K562 (cell line): ENCODE data around the gene ITGB2. TPM values are rescaled to one million over a fixed set of nuclear protein-coding genes. Genes with fewer than 3 reads are reported as not detected.
A peak's percentile ranks its signal among the peaks of the same experiment; 100 is the strongest.

Experiments
- ATAC-seq: fragments of 200-7000 bp; cut with Tn5 transposase; 3 replicates; pipeline ENCODE4 v1.9.1; 2020; ENCODE audit warnings: moderate library complexity
- BruUV-seq: library from RNA; stranded (reverse); fragments of 400-500 nt; replicated peaks from 2 replicates; lab custom pipeline; 2021; lab: Mats Ljungman, UMichigan
- CTCF ChIA-PET: fragments of 300-600 bp; formaldehyde crosslinking; extraction: SDS; loops from one replicate; lab custom pipeline; 2021; ENCODE audit warnings: low intra/inter-chr PET ratio; lab: Yijun Ruan, JAX
- POLR2A ChIA-PET: fragments of 300-600, 350-650 bp; sonication (Branson Sonifier 250); formaldehyde crosslinking; extraction: SDS; loops from one replicate; lab custom pipeline; 2021; ENCODE audit warnings: antibody characterized with exemption, inconsistent platforms; lab: Yijun Ruan, JAX
- DNase-seq, 4 experiments: peaks; one replicate each; pipeline versions ENCODE4 v3.0.0 to v3.0.0-alpha.2; 2011 to 2018; ENCODE audit warnings: low spot score in 3 of 4, mixed read lengths in 3 of 4; ENCODE audit errors: extremely low read depth in 1 of 4
- FAIRE-seq: peaks from 2 replicates; lab custom pipeline; 2011; peaks lifted over from hg19 to GRCh38; lab: Jason Lieb, UNC
- H2AFZ ChIP-seq: 2 replicates; pipeline ENCODE4 v1.6.0; 2011; ENCODE audit warnings: low read depth, low read length, control low read depth, inconsistent platforms
- H3K27ac ChIP-seq: fragments of 200-600 bp; 3 replicates; pipeline ENCODE4 v1.8.0; 2011; ENCODE audit warnings: low read depth, mild to moderate bottlenecking, control low read depth, inconsistent platforms, low read length, moderate library complexity, mixed read lengths; ENCODE audit errors: extremely low read depth
- H3K27me3 ChIP-seq, 2 experiments: fragments of 300-600 bp in 1 of 2; 2 replicates in 1 of 2; 3 replicates in 1 of 2; pipeline versions ENCODE4 v1.6.0 to v1.8.0; 2011; ENCODE audit warnings: inconsistent platforms in 2 of 2, low read length in 2 of 2, mild to moderate bottlenecking in 1 of 2, mixed read lengths in 1 of 2, moderate library complexity in 1 of 2; ENCODE audit not compliant: control insufficient read depth in 2 of 2, insufficient read depth in 2 of 2
- H3K36me3 ChIP-seq: fragments of 300-600 bp; 3 replicates; pipeline ENCODE4 v1.8.0; 2011; ENCODE audit warnings: mild to moderate bottlenecking, low read length, inconsistent platforms; ENCODE audit not compliant: control insufficient read depth, insufficient read depth
- H3K4me1 ChIP-seq, 2 experiments: fragments of 200-600 bp in 1 of 2; replicated peaks in 1 of 2; 2 replicates in 1 of 2; 3 replicates in 1 of 2; pipeline versions ENCODE4 v1.5.1 to v1.8.0; 2011; ENCODE audit warnings: inconsistent platforms in 2 of 2, low read length in 2 of 2, mild to moderate bottlenecking in 1 of 2, mixed read lengths in 1 of 2, moderate library complexity in 1 of 2; ENCODE audit not compliant: control insufficient read depth in 2 of 2, insufficient read depth in 2 of 2
- H3K4me2 ChIP-seq: 2 replicates; pipeline ENCODE4 v1.6.1; 2011; ENCODE audit warnings: low read length, control low read depth, inconsistent platforms, mixed read lengths; ENCODE audit not compliant: insufficient read depth
- H3K4me3 ChIP-seq: fragments of 200-600 bp; sonication (generic), shearing (Covaris generic); 2 replicates; pipeline ENCODE4 v1.5.1; 2016; ENCODE audit warnings: control low read depth, inconsistent platforms
- H3K79me2 ChIP-seq: fragments of 200-600 bp; 3 replicates; pipeline ENCODE4 v1.8.0; 2011; ENCODE audit warnings: low read length, inconsistent platforms; ENCODE audit not compliant: control insufficient read depth, insufficient read depth
- H3K9ac ChIP-seq, 2 experiments: 2 replicates each; pipeline versions ENCODE4 v1.6.0 to v1.6.1; 2011; ENCODE audit warnings: low read depth in 2 of 2, low read length in 2 of 2, control low read depth in 1 of 2, inconsistent platforms in 1 of 2, mild to moderate bottlenecking in 1 of 2, mixed read lengths in 1 of 2; ENCODE audit not compliant: insufficient read depth in 1 of 2
- H3K9me1 ChIP-seq: one replicate; pipeline ENCODE4 v1.6.0; 2011; ENCODE audit warnings: inconsistent platforms, mild to moderate bottlenecking, low read length, moderate library complexity; ENCODE audit not compliant: control insufficient read depth, insufficient read depth
- H3K9me3 ChIP-seq: replicated peaks from 2 replicates; pipeline ENCODE4 v1.5.1; 2011; ENCODE audit warnings: low read depth, low read length, inconsistent platforms; ENCODE audit not compliant: control insufficient read depth, insufficient read depth
- H4K20me1 ChIP-seq: replicated peaks from 2 replicates; pipeline ENCODE4 v1.6.1; 2011; ENCODE audit warnings: low read length, inconsistent platforms, mixed read lengths; ENCODE audit not compliant: control insufficient read depth, insufficient read depth
- CHD1 ChIP-seq: fragments of 200-600 bp; sonication (generic); IDR thresholded peaks from one replicate; pipeline ENCODE4 v1.6.1; 2012; ENCODE audit warnings: mild to moderate bottlenecking, moderate library complexity, low read length, inconsistent platforms
- EGR1 ChIP-seq: fragments of 450-650 bp; conservative IDR thresholded peaks from 2 replicates; pipeline ENCODE4 v1.6.1; 2017; ENCODE audit warnings: mild to moderate bottlenecking
- ERF ChIP-seq: fragments of 450-650 bp; formaldehyde crosslinking; IDR thresholded peaks from 2 replicates; pipeline ENCODE4 v1.4.0; 2020; ENCODE audit warnings: mild to moderate bottlenecking, mixed read lengths
- KAT8 ChIP-seq: fragments of 450-650 bp; IDR thresholded peaks from 2 replicates; pipeline ENCODE4 v1.6.1; 2016; ENCODE audit warnings: low read depth, mild to moderate bottlenecking
- NR1H2 ChIP-seq: sonication (generic); formaldehyde crosslinking; IDR thresholded peaks from 2 replicates; pipeline ENCODE4 v1.4.0; 2020; ENCODE audit warnings: mild to moderate bottlenecking, missing genetic modification reagents
- ZEB2 ChIP-seq: fragments of 450-650 bp; IDR thresholded peaks from 2 replicates; pipeline ENCODE4 v1.6.1; 2016
- ZNF133 ChIP-seq: fragments of 250-450 bp; sonication (Bioruptor Pico); IDR thresholded peaks from 2 replicates; pipeline ENCODE4 v1.4.0; 2020; ENCODE audit warnings: mild to moderate bottlenecking
- ZNF444 ChIP-seq: fragments of 250-450 bp; sonication (Bioruptor Pico); IDR thresholded peaks from 2 replicates; pipeline ENCODE4 v1.4.0; 2020; ENCODE audit warnings: mild to moderate bottlenecking, moderate library complexity
- ZNF511 ChIP-seq: sonication (generic); formaldehyde crosslinking; IDR thresholded peaks from 2 replicates; pipeline ENCODE4 v1.8.0; 2022; ENCODE audit warnings: mild to moderate bottlenecking, missing genetic modification reagents
- ZNF586 ChIP-seq: fragments of 450-650 bp; formaldehyde crosslinking; conservative IDR thresholded peaks from 2 replicates; pipeline ENCODE4 v1.4.0; 2020; ENCODE audit warnings: mild to moderate bottlenecking, moderate library complexity
- WGBS: fragments of 100-300 bp; shearing (Covaris generic); methylation state at CpG from one replicate; pipeline ENCODE4 v1.1.6; 2016; ENCODE audit warnings: low coverage, mixed read lengths; ENCODE audit not compliant: insufficient coverage; ENCODE audit errors: missing lambda C conversion rate; 5-methylcytosine and 5-hydroxymethylcytosine counted together
- in situ Hi-C: fragments of 300-500 bp; cut with MboI; formaldehyde crosslinking; loops from 4 replicates; pipeline ENCODE4 v1.15.0; 2018; ENCODE audit warnings: inconsistent platforms, mixed read lengths
- intact Hi-C: fragments of 100-400 bp; cut with micrococcal nuclease; formaldehyde crosslinking; loops from 2 replicates; pipeline ENCODE4 v1.14.2; 2022
- polyA plus RNA-seq, 8 experiments: library from polyadenylated mRNA; depleted of rRNA in 4 of 8; stranded (reverse) in 5 of 8; unstranded in 3 of 8; fragments of >200 nt; fragmentation: Nextera tagmentation in 2 of 8; fragmentation: Illumina TruSeq in 1 of 8; extraction: Ambion mirVana in 2 of 8; extraction: Trizol in 1 of 8; gene quantifications; 2 replicates each; pipeline versions ENCODE4 v1.2.1 to v1.2.3, GENCODE V29; 2011 to 2014; ENCODE audit warnings: inconsistent platforms in 1 of 8, missing spikeins in 1 of 8
- total RNA-seq, 7 experiments: library from RNA; depleted of rRNA in 6 of 7; stranded (reverse); fragments of >200 nt in 6 of 7; fragmentation: Illumina TruSeq in 2 of 7; extraction: Trizol in 2 of 7; gene quantifications; 2 replicates each; pipeline versions ENCODE4 v1.2.1 to v1.2.3, GENCODE V29; 2011 to 2021; ENCODE audit warnings: low replicate concordance in 1 of 7
- TF ChIP-seq, protein P1 (sequence below): sonication (generic); formaldehyde crosslinking; IDR thresholded peaks from 2 replicates; pipeline ENCODE4 v1.8.0; 2023; ENCODE audit warnings: missing genetic modification reagents, mild to moderate bottlenecking, borderline replicate concordance
- TF ChIP-seq, protein P2 (sequence below): fragments of 450-650 bp; IDR thresholded peaks from 2 replicates; pipeline ENCODE4 v1.6.1; 2017; ENCODE audit warnings: antibody characterized with exemption

Gene ITGB2
- total and polyA plus RNA-seq, 9 of the 15 experiments (the other 6 are each of a cell fraction or from before 2014, with no cell fraction given), result 0.07 to 1.3 (median 0.51) TPM; not detected in 2

GRCh38 chr21:44855572-44855971, 65.1 kb downstream of the ITGB2 start (continued):
- no peak for TF ChIP-seq EGR1

DNA sequence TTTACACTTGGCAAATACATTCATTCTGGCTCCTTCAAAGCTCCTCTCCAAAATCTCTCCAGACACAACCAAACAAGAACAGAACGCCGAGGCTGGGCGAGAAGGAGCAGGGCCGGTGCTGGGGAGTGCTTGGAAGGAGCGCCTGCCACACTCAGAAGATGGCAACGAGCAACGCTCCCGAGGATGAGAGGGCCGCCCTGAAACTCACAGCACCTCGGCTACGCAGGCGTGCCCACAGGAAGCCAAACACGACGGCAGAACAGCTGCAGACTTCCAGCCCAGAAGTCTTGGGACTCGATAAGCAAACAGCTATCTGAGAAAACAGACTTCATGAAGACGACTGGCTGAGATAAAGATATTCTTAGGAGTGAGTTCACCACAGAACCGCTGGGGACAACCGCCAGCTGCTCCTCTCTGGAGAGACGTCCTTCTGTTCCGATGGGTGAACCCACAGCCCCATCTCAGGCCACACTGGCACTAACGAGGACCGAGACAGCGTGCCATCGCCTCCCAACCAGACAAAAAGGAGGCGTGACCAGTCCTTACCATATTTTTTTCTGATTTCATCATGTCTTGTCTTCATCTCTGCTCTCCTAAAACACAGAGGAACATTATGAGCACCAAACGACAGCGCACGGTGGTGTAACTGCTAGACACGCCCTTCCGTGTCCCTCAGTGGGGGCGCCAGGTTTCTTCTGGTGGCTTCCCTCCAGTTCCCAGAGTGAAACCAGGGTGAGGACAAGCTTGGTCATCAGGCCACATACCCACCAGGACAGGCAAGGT, 65.8 kb downstream of the ITGB2 start:
- no peaks in the 10 kb centered on the region for H3K27me3 ChIP-seq
- no peak overlapping the region; the same call in 1 of the 2 replicates for H3K4me3 ChIP-seq
- peaks cover 25% of the 10 kb centered on the region for H3K79me2 ChIP-seq
- H3K27ac ChIP-seq, result peak overlapping the region; percentile 81
- H3K9me1 ChIP-seq, result peaks cover 6% of the 10 kb centered on the region
- H3K9ac ChIP-seq, result peak overlapping the region; percentile 8 to 52; a peak in 3 of 4 replicates
- under 1% methylated on average over 31 of the region's 31 CpGs for WGBS
- peaks cover 35 to 57% of the 10 kb centered on the region in 2 experiments for H3K4me1 ChIP-seq
- H3K36me3 ChIP-seq, result peaks cover 87% of the 10 kb centered on the region
- H3K9me3 ChIP-seq, result no peaks in the 10 kb centered on the region
- H4K20me1 ChIP-seq, result no peaks in the 10 kb centered on the region; the same call in 1 of the 2 replicates
- ATAC-seq, result peak; percentile 94
- ChIA-PET CTCF (interaction anchor here (0.5 kb wide), 1 partner anchor 700 kb away, joined by 3 read pairs; no protein-coding TSS in a partner anchor), POLR2A (interaction anchor here (0.5 to 1.7 kb wide), 19 partner anchors 9 to 53 kb away, joined by 3 to 9 read pairs (median 4); partner anchors contain the start of genes PTTG1IP, SUMO3 and UBE2G2)
- in situ Hi-C loops (no loop called here), intact Hi-C loops (loop anchor here (1.0 kb wide), 2 partner anchors 15 to 18 kb away; partner anchors contain the start of gene PTTG1IP)
- peak; percentile 99 for FAIRE-seq
- peak overlapping the region; percentile 86 for H3K4me2 ChIP-seq
- peak; percentile 87 to 98 (median 90) for DNase-seq
- peak overlapping the region; percentile 60 for H2AFZ ChIP-seq
- BruUV-seq, result no TSS peak
- TF ChIP-seq, protein P1, sequence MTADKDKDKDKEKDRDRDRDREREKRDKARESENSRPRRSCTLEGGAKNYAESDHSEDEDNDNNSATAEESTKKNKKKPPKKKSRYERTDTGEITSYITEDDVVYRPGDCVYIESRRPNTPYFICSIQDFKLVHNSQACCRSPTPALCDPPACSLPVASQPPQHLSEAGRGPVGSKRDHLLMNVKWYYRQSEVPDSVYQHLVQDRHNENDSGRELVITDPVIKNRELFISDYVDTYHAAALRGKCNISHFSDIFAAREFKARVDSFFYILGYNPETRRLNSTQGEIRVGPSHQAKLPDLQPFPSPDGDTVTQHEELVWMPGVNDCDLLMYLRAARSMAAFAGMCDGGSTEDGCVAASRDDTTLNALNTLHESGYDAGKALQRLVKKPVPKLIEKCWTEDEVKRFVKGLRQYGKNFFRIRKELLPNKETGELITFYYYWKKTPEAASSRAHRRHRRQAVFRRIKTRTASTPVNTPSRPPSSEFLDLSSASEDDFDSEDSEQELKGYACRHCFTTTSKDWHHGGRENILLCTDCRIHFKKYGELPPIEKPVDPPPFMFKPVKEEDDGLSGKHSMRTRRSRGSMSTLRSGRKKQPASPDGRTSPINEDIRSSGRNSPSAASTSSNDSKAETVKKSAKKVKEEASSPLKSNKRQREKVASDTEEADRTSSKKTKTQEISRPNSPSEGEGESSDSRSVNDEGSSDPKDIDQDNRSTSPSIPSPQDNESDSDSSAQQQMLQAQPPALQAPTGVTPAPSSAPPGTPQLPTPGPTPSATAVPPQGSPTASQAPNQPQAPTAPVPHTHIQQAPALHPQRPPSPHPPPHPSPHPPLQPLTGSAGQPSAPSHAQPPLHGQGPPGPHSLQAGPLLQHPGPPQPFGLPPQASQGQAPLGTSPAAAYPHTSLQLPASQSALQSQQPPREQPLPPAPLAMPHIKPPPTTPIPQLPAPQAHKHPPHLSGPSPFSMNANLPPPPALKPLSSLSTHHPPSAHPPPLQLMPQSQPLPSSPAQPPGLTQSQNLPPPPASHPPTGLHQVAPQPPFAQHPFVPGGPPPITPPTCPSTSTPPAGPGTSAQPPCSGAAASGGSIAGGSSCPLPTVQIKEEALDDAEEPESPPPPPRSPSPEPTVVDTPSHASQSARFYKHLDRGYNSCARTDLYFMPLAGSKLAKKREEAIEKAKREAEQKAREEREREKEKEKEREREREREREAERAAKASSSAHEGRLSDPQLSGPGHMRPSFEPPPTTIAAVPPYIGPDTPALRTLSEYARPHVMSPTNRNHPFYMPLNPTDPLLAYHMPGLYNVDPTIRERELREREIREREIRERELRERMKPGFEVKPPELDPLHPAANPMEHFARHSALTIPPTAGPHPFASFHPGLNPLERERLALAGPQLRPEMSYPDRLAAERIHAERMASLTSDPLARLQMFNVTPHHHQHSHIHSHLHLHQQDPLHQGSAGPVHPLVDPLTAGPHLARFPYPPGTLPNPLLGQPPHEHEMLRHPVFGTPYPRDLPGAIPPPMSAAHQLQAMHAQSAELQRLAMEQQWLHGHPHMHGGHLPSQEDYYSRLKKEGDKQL (CRISPR knock-in tag), result no peak
- TF ChIP-seq ZNF586 (CRISPR knock-in tag) (no peak), NR1H2 (CRISPR knock-in tag) (peak; percentile 92), ZNF133 (CRISPR knock-in tag) (no peak), ZNF444 (CRISPR knock-in tag) (no peak), ZEB2 (peak; percentile 44; the same call in 1 of the 2 replicates), ERF (CRISPR knock-in tag) (no peak), CHD1 (no peak), ZNF511 (CRISPR knock-in tag) (no peak; the same call in 1 of the 2 replicates), KAT8 (no peak)
- TF ChIP-seq, protein P2, sequence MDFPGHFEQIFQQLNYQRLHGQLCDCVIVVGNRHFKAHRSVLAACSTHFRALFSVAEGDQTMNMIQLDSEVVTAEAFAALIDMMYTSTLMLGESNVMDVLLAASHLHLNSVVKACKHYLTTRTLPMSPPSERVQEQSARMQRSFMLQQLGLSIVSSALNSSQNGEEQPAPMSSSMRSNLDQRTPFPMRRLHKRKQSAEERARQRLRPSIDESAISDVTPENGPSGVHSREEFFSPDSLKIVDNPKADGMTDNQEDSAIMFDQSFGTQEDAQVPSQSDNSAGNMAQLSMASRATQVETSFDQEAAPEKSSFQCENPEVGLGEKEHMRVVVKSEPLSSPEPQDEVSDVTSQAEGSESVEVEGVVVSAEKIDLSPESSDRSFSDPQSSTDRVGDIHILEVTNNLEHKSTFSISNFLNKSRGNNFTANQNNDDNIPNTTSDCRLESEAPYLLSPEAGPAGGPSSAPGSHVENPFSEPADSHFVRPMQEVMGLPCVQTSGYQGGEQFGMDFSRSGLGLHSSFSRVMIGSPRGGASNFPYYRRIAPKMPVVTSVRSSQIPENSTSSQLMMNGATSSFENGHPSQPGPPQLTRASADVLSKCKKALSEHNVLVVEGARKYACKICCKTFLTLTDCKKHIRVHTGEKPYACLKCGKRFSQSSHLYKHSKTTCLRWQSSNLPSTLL, result no peak
